Activated CD4-positive, alpha-beta T cell treated with anti-CD3 and anti-CD28 coated beads, Interleukin-2, Interleukin-6, amounts not matched to agents 100 ng/mL and 50 ng/mL, durations not matched to agents 16 hours and 8 hours (primary cell): Measurements from ENCODE around the gene PAX9.

Experiments
- DNase-seq: peaks from one replicate; pipeline ENCODE4 v3.0.0-alpha.2; 2020

The PAX9 gene

DNA sequence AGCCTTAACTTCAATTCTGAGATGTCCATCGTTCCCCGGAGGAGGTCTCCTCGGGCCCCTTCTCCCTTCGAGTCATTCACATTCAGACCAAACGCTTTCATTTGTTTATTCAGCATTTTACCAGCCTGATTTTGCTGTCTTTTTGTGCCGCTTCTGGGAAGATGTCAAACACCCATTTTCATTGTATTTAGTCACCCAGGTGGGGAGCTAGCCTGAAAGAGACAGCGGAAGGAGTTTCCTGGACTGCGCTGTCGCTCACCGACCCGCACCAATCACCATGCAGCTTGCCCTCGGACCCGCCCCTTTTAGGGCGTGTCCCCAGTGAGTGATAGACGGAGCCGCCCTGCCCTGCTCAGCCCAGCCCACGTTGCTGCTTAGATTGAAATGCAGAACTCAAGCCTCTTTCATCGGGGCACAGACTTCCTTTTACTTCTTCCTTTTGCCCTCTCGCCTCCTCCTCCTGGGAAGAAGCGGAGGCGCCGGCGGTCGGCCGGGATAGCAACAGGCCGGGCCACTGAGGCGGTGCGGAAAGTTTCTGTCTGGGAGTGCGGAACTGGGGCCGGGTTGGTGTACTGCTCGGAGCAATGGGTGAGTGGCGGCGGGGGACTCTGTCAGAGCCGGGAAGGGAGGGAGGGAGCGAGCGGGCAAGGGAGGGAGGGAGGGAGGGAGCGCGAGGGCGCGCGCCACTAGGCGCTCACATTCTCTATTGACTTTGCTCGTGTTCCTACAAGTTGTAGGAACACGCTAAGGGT, at the start of gene PAX9:
Gene PAX9, plus strand, starts transcription at position 355 of the 752 bp plus-strand sequence. Its CDS starts 230 bp downstream, at position 585.
- peak; percentile 69 for DNase-seq

DNA sequence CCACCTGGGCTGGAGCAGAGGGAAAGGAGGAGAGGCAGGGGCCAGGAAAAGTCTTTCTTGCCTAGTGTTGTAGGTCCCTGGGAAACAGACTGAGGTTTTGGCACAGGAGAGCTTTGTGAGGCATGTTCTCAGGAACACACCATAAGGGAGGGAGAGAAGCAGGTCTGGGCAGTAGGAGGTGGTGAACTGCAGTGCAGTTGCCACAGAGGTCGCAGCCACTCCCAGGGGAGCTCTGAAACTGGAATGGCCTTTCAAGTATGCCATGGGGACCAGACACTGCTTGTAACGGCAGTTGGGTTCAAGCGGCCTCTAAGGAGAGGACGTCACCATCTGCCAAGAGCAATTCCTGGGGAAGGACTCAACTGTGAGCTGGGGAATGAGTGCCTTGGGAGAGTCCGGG, 43.8 kb upstream of the PAX9 start:
- no peak for DNase-seq

DNA sequence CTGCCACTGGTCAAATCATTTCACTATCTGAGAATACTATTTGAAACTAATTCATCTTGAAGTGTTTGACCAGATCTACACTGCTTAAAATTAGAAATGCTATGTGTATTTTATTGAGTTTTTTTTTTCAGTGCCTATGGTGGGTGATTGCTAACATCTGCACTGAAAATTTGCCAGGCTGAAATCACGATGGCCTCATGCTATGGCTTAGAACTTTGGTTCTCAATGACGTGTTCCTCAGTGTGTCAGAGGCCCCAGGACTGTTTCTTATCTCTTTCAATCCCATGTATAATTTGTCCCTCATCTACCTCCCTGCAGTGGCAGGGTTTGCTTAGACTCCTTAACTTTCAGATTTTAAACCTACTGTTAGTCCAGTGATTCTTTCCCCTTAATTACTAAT, 43.0 kb upstream of the PAX9 start:
- DNase-seq: no peak

DNA sequence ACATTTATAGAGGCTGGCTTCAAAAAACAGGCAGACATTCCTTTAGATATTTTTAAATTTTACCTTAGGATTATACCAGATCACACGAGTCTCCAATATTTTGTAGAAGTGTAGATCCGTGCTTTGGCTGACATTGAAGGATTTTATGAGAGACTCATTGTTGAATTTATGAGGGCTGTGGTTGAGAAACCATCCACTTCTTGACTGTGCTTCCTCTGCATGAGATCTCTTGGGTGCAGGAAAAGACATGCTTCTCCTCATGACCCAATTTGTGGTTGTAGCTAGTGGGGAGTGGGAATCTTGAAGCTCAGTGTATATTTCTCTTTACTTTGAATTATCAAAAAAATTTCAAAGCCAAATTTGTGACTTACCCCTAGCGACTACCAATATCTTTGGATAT, 42.5 kb upstream of the PAX9 start:
- no peak for DNase-seq

DNA sequence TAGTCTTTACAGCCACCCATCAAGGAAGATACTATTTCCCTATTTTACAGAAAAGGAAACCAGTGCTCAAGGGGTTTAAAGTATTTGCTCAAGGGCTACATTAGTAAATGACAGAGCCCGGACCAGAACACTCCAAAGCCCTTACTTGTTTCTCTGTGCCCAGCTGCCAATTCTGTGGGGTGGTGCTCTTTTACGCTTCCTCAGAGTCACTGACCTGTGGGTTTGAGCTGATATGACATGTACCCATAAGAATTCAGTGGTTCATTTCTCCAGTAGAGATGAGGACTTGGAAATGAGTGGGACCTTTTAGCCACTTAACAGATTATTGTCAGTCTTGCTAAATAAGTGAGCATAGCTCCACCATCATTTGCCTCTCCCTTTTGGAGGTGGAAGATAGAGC, 41.8 kb upstream of the PAX9 start:
- DNase-seq: no peak

DNA sequence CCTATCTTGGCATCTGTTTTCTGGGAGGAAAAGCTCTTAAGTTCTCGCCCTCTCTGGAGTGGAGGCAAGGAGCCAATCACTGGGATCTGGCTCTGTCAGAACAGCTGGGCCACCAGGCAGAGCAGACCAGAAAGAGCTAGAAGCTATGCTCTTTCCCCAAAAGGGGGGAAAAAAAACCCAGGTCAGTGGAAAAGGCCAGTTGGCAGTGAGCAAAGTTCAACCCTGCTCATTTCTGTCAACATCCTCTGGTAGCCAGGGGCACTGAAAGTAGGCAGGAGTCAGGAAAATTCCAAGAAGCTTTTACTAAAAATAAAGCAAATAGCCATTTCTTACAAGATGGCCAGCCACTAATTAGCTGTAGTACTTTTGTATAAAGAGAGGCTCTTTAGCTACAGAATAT, 36.6 kb upstream of the PAX9 start:
- no peak for DNase-seq

DNA sequence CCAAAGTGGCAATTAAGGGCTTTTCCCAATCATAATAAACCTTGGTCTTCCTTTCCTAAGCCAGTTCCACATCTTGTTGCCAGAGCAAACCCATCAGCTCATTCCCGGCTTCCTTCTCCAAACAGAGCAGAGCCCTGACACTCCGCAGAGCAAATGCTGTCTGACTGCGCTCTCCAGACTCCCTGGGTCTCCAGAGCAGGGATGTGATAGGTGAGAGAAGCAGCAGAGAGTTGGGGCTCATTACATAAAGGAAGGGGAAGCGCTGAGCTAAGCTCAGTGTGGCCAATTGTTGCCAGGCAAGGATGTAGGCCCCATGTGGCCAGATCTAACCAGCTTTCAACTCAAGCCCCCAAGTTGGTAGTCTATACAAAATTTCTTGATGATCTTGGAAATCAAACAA, 36.2 kb upstream of the PAX9 start:
- DNase-seq: no peak

DNA sequence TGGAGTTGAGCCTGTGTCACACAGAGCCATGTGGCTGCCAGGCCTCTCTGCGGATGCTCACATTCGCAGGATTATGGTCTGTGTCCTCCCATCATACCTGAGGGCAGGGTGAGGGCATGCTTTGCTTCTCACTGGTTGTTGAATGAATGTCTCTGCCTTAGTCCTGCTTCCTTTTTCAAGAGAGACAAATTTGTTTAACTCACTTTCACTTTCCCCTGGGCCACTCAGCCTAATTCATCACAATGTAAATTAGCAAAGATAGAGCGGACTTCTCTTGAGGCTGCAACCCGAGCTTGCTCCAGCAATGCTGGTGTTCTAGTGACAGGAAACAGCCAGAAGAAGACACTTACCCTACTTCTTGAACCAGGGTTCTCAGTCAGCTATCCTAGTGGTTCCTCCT, 35.5 kb upstream of the PAX9 start:
- no peak for DNase-seq

DNA sequence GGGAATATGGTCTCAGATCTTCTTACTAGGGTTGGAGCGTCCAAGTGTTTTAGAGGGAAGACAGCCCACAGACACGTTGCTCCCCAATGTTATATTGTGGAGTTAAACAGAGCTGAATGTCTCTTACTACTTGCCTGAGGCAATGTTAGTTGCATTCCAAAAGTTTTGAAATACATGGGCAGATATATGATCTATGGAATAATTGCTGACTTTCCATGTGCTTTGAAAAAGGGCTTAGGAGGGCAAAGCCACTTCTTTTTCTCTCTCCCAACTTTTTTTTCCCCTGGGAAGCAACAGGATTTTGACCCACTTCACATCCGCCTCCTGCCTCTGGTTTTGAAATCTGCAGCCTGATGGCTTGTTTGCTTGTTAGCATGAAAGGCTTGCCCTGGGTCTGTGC, 33.7 kb upstream of the PAX9 start:
- no peak for DNase-seq

DNA sequence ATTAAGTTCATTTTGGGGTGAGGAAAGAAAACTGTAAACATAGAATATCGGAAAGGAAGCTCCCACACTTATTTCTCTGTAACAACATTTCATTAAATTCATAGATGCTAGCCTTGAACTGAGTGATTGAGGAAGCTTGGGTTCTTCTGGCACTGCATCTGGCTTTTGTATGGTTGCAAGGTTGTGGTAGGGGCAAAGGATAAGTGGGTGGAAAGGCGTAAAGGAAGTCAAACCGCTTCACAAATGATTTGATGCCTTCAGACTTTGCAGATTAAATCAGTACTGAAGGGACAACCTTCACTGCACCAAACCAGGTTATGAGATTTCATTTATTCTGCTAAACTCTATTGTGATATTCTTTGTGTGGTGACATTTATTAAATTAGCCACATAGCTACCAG, 28.1 kb upstream of the PAX9 start:
- DNase-seq: no peak

DNA sequence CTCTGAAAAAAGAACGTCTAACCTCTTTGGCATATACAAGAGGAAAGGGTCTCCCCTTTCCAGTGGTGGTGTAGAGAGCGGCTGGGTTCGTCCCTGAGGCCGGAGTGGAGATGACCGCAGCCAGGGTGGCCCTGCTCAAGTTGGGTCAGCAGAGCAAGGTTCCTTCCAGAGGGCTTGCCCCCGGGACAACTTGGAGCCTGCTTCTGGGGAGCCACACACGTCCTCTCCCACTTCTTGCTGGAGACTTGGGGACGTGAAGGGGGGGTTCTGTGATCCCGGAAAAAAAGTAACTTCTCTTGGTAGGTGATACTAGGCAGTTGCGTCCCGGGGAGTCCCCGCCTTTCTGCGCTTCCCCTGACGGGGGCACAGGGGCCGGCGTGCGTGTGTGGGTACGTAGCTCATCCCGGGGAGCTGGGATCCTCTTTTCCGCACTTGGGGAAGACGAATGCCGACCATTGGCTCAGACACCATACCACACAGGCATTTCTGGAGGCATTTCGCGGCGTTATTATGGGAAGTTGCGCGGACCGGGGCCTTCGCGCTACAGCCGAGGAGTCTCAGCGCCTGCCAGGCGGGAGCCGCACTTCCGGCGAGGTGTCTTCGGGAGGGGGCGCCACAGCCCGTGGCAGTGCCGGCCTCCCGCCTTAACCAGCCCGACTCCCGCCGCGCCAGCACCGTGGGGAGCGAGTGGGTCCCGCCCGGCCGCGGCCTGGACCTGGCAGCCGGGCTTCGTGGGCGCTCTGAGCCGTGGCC, 14.8 kb upstream of the PAX9 start:
- no peak for DNase-seq

DNA sequence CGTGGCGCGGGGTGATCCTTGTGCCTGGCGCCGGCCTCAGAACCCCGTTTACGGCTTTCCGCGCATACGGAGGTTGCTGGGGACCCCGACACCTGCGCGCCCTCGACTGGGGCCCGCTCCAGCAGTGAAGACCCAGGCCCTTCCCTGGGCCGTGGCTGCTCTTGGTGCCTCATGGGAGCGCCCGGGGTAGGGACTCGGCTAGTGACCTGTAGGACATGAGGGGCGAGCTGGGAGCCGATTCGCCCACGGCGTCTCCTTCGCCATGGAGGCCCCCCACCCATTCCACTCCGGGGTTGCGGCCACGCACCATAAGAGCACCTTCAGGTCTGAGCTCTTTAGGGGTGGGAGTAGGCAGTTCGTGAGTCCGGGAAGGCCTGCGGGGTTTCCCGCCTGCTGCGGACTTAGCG, 14.2 kb upstream of the PAX9 start:
- DNase-seq: no peak

DNA sequence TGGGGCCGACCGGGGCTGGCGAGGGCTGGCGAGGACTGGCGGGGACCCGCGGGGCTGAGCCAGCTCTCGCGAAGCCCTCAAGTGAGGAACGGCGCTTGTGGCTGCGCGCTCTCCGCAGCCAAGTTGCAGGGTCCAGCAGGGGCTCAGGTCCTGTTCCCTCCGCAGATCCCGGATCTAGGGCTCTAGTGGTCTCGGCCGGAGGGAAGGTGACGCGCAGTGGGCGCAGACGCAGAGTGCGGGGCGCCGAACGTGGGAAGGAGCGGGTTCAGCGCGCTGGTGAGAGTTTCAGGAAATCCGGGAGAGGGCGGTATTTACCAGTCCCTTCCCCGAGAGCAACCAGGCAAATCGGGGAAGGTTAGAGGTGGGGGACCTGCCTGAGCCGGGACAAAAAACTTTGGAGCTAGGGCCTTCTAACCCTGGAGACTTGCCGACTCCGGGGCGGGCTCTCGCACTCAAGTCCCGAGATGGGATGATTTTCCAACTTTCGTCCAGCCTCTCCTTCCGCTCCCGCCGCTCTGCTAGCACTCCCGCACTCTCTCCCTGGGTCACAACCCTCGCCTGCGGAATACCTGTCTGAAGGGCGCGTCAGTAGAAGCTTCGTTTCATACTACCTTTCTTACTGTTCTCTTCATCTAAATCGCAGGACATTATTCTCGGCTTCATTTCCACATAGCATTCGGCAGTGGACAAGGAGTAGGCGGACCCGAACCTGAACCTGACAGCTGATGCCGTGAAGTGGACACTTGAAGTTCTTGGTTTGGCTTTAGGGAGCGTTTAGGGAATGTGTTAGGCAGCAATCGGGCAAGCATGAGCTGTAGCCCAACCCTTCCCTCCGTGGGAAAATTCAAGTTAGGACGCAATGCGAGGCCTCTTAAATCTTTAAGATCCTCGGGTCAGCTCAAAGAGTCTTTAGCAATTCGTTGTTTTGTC, 13.6 kb upstream of the PAX9 start:
- no peak for DNase-seq

DNA sequence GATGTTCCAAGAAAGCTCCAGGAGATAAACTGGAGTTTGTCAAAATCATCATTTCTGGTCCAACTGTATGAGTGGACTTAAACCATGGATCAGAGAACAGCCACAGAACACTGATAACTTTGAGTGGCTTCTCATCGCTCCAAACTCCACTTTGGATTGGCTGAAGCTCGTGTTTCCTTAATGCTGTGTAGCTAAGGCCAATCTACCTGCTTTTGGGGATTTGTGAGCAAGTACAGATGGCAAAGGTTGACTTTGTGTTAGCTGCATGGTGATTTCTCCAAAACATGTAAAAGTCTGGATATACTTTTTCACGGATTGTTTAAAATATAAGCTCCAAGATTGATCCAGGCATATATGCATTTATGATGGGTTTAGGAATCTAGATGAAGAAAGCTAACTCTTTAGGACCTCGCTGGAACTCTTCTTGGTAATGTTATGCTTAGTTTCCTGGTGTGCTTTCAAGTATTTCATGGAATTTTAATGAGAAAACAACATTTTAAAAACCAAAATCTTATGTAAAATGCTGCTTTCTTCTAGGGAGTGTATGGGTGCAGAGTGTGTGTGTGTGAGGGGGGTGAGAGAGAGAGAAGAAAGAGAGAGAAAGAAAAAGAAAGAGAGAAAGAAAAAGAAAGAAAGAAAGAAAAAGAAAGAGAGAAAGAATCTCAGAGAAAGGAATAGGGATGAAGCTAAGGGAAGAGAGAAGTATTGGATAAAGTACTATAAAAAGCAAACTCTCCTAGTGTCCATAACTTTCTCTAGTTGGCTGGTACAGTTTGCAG, 11.6 kb upstream of the PAX9 start:
- DNase-seq: no peak

DNA sequence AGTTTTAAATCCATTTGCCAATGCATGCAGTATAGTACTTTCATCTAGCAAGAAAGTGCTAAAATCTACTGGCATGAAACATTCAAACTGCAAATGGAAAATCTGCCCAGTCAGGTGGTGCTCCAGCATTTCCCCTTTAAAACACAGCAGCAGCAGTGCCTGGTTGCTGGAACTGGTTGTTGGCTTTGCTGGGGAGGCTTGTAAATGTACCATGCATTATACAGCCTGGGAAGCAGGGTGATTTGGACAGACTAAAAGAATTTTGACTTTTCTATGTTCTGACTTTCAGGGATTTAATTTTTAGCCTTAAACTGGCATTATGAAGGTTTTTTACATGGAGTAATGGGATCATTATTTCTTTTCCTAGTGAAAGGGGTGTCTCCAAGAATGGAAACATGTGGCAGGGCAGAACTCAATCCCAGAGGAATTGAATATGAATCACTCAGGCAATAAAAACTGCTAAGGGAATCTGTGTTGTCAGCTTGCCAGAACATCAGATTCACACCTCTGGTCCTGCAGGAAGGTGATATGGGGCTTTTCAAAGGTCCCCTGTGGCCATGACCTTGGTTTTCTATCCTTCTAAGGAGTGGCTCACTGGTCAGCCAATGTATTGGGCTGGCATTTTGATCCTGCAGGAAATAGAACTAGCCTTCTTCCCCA, 9.0 kb upstream of the PAX9 start:
- DNase-seq: no peak

DNA sequence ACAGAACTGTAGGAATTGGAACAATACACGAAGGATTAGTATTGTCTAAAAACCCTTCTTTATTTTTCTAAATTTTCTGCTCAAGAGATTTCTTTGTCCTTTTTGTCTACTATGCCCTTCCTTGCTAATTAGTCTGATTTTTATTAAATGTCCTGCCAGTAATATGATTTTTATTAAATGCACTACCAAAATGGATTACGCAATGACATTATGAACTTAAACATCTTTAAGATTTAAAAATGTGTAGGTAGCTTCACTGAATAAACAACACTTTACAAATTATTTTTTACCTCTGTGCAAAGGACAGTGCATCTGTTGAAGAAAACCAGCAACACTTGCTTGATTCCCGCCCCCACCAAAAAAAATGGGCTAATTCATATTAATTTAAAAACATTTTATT, 8.2 kb upstream of the PAX9 start:
- DNase-seq: no peak

DNA sequence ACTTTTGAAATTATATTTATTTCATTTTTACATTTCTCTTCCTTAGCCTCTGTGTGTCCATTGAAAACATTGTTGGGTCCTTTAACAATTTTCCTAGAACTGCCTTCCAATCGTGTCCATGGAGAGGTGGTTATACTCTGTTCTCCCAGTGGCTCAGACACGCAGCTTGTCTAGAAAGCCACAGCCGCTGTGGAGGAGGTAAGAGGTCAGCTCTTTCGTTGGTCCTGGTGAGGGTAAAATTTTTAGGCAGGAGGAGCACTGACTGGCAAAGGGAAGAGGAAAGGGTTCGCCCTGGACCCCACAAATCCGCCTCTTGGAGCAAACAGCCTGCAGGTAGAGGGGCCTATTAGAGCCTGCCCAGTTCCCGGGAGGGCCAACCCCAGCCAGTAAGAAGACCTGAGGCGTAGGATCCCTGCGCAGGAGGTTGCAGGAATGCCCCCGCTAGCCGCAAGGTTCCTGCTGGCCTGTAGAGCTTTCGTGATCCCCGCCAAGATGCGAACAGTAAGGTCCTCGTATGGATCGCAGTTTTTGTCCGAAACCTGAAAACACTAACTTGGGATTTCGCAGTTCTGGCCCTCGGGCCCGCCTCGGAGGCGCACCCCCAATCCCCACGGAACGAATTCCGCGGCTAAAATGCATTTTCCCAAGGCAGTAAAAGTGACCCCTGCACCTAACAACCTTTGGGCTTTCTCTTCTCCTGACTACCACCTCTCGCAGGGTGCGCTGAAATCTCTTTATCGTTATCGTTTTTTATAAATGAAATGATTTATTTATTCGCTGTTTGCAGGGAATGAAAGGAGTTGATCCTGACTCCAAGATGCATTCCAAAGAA, 7.5 kb upstream of the PAX9 start:
- DNase-seq: no peak

DNA sequence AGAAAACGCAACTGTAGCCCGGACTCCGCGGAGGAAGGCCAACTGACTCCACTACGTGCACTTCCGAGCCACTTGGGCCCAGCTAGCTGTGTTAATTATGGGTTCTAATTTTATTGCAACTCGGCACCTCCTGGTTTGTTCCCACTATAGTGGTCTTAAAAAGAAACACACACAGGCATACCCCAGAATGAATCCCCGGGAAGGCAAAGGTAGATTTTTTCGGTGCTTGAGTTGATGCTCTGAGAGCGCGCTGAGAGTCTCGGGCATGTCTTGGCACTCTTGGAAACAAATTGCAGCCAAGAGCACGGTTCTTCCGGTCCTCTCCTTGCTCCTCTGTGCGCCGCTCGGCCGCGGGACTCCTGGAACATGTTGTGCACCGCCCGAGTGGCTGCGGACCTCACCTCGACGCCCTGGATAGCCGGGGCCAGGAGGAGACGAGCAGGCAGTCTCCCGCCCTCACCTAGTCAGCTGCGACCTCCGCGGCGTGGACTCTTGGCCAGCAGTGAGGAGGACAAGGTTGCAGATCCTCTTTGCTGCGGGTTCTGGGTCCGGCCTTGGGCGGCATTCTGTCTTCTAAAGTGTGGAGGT, 6.8 kb upstream of the PAX9 start:
- DNase-seq: no peak

DNA sequence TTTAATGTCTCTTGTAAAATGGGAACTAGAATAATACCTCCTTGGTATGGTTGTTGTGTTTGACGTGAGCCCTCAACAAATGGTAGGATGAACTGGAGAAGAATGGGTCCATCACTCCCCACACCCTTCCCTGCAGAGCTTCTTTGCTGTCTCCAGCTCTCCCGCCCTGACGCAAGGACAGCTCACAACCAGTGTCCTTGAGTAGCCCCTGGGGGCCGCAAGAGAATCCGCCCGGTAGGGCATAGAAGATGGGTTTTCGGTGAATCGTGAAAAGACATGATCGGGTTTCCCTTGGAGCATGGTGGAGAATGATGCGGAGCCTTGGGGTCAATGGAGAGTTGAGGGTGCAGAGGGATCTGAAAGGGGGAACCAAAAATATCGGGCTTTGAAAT, 6.1 kb upstream of the PAX9 start:
- DNase-seq: no peak

DNA sequence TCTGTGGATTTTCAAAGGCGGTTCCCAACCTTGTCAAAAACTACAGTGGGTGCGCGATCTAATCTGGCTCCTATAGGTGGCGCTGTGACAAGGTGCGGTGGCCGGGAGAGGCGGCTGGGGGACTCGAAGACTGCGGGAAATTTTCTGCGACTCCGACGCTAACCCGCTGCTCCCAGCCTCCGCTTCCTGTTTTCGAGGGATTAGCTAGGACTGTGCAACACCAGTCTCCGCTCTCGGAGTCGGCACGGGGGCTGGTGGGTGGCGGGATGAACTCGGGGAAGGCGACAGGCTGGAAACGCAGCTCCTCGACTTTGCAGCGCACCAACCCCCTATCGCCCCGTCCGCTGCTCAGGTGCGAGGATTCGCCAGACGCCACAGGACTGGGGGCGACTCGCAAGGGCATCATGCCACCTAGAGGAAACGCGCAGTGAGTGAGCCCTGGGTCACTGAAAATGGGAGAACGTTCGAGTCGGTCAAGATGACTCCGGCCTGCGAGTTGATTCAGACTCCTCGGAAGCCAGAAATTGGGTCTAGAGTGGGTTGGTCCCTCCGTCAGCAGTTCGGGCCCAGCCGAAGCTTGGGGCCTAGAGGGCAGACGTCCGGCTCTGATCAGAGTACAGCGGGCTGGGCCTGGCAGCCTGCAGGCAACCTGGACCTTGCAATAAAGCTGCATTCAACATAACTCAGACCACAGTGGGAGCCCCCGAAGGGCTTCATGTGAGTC, 5.5 kb upstream of the PAX9 start:
- DNase-seq: peak; percentile 48
